Midbrain (tissue), 1 donor: ENCODE measurements around the gene LMNTD2.

Experiments used
- DNase-seq: peaks from one replicate; lab custom pipeline; 2025; lab: John Stamatoyannopoulos, UW

The LMNTD2 gene

DNA sequence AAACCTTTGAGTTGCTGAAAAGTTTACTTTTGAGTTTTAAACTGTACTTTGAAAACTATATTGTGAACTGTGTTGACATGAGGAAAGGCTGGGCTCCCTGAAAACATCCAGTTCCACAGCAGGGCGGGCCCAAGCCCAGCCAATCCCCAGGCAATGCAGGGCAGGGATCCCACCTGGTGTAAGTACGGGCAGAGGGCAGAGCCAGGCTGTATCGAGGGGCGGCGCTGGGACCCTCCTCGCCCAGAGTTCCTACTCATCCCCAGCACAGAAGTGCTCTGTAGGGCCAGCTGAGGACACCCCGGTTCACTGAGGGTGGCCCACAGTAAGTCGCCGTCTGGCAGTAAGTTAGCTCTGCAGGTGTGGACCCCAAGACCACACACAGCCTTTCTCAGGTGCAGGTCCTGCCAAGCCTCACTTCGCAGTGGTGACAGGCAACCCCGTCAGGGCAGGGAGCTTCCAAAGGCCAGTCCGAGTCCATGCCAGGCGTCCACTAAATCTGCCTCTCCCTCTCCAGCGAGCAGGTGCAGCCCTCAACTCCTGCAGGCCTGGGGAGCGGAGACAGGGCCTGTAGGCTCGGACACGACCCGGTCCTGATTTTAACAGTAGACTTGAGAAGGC lies 6.6 kb upstream of the LMNTD2 start:
- DNase-seq = no peak

DNA sequence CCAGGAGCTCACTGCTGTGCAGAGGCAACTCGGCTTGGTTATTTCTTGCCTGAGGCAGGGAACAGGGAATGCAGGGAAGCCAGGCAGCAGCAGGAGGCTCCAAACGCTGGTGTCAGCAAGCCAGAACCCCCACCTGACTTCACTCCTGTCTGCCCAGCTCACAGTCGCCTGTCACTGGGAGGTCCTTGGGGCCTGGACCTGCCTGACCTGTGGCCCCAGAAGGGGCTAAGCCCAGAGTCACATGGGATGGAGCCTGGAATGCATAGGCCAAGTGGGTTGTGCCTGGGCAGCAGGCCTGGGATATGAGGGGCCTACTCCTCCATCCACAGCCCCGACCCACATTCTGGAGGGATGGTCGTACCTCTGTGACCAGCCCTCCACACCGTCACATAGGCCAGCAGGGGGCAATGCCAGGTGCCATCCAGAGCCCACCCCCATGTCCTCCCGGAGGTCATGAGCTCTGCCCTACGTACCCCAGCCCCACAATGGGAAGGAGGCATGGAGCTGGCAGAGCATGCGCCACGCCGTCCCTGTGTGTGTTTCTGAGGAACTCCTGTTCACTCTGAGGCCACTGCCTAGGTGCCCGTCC lies 5.5 kb upstream of the LMNTD2 start:
- no peak for DNase-seq

DNA sequence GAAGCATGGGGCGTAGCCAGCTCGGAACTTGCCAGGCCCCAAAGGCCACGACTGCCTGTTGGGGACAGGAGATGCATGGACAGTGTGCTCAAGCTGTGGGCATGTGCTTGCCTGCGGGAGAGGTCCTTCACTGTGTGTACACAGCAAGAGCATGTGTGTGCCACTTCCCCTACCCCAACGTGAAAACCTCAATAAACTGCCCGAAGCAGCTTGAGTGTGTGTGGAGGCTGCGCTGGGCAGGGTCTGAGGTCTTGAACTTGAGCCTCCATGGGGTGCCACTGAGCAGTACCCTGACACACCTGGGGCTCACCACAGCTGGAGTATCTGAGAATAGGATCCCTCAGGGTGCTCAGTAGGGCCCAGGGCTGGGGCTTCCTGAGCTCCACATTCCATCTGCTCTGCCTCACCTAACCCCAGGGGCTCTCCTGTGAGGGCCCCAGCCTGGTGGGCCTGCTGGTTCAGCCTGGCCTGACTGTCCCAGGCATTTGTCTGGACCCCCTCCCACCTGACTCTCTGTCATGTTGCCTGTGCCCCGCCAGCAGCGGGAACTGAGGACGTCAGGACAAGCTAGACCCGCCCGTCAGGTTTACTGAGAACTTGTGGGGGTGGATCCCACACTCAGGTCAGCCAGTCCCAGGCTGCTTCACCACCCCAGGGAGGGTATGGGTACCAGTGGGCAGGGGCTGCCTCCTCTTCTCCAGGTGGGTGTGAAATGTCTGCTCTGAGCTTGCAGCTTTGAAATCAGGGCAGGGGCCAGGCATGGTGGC lies 3.5 kb upstream of the LMNTD2 start:
- no peak for DNase-seq

DNA sequence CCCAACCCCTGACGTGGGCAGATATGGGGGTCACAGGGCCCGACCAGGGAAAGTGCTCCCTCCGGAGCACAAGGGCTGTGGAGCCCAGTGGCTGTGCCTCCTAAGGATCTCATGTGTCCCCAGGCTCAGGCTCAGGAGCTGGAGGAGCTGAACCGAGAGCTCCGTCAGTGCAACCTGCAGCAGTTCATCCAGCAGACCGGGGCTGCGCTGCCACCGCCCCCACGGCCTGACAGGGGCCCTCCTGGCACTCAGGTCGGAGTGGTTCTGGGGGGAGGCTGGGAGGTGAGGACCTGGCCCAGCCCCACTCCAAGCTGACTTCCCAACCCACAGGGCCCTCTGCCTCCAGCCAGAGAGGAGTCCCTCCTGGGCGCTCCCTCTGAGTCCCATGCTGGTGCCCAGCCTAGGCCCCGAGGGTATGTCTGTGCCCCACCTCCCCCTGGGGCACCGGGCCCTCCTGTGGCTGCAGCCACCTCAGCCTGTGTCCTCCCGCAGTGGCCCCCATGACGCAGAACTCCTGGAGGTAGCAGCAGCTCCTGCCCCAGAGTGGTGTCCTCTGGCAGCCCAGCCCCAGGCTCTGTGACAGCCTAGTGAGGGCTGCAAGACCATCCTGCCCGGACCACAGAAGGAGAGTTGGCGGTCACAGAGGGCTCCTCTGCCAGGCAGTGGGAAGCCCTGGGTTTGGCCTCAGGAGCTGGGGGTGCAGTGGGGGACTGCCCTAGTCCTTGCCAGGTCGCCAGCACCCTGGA lies 2.7 kb upstream of the LMNTD2 start:
- no peak for DNase-seq

DNA sequence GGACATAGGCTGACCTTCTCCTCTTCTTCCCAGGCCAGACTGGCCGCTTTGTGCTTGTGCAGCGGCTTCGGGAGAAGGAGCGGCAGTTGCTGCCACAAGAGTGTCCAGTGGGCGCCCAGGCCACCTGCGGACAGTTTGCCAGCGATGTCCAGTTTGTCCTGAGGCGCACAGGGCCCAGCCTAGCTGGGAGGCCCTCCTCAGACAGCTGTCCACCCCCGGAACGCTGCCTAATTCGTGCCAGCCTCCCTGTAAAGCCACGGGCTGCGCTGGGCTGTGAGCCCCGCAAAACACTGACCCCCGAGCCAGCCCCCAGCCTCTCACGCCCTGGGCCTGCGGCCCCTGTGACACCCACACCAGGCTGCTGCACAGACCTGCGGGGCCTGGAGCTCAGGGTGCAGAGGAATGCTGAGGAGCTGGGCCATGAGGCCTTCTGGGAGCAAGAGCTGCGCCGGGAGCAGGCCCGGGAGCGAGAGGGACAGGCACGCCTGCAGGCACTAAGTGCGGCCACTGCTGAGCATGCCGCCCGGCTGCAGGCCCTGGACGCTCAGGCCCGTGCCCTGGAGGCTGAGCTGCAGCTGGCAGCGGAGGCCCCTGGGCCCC lies 1.6 kb upstream of the LMNTD2 start:
- no peak for DNase-seq

DNA sequence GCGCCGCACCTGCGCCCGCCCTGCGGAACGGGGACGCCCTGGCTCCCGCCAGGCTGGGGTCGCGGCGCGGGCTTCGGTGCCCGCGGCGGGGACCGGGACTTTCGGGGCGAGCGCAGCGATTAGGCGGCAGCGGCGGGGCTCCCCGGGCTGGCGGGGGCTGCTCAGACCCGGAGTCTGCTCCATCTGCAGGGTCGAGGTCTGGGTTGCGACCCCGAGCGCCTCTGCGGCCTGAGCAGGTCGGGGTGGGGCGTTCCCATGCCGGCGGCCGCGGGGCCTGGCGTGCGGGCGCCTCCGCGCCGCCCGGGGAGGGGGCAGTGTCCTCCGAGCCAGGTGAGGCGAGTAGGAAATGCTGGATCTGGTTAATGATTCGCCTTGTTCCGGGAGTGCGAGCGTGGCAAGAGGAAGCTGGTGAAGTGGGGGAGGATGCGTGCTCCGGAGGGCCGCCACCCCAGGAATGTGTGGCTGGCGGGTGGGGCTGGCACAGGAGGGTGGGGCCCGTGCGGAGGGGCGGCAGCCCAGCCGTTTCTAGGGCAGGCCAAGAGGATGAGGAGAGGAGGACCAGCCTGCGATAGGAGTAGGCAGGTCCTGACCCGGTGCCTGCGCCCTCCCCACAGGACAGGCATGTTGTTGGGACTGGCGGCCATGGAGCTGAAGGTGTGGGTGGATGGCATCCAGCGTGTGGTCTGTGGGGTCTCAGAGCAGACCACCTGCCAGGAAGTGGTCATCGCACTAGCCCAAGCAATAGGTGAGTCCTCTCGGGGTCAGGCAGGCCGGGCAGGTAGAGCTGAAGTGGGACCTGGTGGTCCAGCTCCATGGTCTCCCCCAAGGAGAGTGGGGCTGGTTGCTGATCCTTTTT lies 838 bp upstream of the LMNTD2 start:
- DNase-seq = no peak

DNA sequence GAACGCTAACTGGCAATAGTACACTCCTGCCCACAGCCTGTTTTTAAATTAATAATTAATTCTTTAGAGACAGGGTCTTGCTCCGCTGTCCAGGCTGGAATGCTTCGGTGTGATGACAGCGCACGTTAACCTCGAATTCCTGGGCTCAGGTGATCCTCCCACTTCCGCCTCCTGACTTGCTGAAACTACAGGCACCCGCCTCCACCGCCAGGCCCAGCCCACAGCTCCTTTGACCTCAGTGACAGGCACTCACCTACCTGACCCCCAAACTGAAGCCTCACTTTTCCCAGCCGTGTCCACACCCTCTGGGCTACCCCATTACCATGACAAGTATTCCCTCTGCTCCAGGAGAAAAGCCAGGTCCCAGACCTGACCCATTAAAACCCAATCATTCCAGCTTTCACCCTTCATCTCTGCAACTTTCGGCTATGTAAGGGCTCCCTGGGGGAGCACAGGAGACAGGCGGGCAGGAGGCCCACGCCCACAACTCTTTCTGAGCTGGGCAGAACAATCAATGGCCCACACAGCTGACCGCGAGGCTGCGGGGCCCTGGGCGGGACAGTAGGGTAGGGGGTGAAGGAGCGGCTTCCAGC lies 730 bp downstream of the LMNTD2 start:
- DNase-seq = no peak

DNA sequence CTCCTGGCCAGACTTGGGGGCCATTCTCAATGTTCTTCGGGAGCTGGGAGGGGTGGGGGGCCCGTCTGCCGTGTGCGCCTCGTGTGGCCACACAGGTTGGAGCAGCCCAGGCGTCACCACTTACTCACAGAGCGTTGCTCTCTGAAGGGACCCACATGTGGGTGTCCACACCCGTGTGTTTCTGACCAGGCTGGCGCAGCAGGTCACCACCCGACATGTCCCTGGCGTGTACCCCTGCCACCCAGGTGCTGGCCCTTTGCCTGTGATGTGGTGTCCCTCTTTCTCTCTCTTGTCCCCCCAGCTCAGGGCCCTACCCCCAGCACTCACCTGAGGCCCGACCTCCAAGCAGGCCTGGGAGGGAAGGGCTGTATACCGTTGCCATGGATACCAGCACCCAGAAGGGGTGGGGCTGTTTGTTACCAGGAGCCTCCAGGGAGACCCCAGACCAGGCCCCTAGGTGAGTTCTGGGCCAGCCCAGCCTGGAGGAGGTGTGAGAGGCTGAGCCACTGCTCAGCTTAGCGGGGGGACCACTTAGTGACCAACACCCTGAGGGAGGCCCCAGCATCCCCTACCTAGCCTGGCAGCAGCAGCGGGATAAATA lies 1.4 kb downstream of the LMNTD2 start:
- DNase-seq = no peak

DNA sequence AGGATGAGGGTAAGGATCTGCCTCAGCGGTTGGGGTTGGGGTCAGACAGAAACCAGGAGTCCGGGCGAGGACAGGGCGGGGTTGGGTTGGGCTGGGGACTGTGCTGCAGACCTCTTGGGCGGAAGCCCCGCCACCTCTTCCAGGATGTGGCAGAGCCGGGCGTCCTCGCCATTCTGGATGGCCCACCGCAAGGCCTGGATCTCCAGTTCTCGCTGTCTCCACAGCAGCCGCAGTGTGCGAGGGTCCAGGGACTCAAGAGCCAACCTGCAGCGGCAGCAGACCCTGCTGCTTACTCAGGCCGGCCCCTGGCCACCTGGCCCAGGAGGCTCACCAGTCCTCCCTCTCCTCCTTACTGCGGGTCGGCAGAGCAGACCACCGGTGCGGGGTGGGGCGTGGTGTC lies 2.0 kb downstream of the LMNTD2 start:
- DNase-seq = no peak

DNA sequence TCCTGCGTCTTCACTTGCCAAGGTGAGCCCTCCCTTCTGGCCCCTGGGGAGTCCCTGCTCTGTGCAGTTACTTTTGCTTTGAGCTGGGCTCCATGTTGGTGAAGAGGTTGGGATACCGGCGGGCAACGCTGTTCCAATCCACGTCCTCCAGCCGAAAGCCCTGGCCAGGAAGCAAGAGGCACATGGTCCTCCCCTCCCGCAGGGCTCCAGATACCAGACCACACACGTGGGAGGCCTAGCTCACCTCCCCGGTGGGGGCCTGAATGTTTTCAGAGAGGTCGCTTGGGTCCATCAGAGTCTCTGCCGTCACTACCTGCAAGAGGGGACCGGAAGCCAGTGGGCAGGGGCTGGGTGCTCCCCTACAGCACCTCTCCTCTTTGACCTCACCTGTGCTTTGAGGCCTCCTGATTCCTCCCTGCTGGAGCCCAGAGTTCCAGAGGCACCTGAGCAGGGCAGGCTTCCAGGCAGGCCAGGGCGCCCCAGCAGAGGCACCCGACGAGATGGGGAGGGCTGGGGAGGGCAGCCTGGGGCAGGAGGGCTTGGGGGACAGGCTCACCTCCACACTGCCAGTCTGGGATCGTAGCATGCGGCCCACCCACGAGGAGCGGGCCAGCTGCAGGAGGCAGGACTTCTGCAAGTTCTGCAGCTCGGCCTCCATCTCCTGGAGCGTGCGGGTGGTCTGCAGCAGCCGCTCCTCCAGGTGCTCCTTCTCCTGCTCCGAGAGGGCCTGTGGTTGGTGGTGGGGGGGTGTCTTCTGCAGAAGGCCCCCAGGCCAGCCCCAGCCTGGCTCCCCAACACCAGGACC lies 3.0 kb downstream of the LMNTD2 start:
- no peak for DNase-seq

DNA sequence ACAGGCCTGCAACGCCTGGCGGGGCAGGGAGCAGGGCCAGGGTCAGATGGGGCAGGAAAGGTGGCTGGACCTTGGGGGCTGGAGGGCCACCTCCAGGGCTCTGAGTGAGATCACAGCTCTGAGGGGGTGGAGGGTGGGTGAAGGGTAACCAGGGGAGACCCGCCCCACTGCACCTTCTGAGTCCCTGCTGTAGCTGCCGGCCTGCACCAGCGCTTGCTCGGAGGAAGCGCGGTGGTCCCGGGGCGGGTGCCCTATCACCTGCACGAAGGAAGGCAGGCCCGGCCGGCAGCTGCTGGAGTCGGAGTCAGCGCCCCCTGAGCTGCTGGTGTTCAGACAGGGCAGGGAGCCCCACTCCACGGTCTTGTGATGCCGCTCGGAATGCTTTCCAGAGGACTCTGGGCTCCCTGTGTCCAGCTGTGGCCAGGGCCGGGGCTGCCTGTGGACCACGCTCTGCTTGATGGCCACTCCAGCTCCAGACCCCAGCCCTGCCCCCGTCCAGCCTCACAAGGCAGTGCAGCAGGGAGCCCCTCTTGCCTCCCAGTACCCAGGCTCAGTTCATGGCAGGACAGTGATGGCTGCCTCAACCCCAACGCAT lies 3.8 kb downstream of the LMNTD2 start:
- DNase-seq = no peak

DNA sequence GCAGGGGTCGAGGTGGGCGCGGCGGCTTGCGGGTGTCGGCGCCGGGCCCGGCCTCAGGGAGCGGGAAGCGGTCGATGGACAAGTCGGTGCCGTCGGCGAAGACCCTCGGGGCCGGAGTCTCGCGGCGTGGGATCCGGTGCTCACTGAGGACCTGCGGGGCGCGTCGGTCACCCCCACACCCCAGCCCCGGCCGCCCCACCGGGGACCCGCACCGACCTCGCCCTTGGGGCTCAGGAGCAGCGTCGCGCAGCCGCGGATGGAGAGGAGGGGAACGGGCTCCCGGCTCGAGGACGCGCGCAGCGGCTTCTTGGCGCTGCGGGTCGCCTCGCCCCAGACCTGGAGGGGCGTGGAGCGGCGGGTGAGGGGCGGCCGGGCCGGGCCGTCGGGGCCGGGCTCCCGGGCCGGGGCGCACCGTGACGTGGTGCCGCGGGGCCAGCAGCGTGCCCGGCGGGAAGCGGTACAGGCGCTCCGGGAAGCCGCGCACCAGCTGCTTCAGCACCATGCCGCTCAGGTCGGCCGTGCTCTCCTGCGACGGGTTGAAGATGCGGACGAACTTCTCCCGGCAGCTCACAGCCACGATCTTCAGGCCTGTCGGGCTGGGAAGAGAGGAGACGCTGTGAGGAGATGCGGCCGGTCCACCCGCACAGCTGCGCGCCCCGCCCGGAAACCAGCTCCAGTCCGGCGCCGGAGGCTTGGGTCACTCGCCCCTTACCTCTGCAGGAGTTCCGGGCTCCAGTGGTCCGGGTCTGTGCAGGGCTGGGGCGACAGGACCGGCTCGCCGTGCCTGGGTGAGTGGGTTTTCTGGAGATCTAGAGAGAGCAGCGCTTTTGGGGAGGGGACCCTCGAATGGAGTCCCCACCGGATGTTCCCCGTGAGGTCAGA lies 4.5 kb downstream of the LMNTD2 start:
- no peak for DNase-seq

DNA sequence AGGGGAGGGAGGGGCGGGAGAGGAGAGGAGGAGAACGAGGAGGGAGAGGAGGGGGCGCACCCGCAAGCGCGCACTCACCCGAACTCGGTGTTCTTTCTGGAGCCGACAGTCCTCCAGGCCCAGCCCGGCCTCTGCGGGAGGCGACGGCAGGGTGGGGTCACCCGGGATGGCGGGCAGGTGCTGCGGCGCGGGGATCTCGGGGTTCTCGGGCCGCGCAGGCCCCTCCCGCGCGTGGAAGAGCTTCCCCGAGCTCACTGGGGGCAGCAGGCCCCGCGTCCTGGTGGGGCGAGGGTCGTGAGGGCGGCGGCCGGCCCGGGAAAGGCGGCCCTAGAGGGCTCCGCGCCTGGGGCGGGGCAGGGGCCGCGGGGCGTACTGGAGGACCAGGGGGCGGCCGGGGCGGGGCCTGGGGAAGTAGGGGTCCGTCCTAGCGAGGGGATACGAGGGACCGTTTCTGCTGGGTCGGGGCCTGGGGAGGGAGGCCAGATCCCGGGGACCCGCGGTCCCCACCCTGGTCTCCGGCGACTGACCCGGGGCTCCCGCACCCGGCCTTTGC lies 5.2 kb downstream of the LMNTD2 start:
- no peak for DNase-seq

DNA sequence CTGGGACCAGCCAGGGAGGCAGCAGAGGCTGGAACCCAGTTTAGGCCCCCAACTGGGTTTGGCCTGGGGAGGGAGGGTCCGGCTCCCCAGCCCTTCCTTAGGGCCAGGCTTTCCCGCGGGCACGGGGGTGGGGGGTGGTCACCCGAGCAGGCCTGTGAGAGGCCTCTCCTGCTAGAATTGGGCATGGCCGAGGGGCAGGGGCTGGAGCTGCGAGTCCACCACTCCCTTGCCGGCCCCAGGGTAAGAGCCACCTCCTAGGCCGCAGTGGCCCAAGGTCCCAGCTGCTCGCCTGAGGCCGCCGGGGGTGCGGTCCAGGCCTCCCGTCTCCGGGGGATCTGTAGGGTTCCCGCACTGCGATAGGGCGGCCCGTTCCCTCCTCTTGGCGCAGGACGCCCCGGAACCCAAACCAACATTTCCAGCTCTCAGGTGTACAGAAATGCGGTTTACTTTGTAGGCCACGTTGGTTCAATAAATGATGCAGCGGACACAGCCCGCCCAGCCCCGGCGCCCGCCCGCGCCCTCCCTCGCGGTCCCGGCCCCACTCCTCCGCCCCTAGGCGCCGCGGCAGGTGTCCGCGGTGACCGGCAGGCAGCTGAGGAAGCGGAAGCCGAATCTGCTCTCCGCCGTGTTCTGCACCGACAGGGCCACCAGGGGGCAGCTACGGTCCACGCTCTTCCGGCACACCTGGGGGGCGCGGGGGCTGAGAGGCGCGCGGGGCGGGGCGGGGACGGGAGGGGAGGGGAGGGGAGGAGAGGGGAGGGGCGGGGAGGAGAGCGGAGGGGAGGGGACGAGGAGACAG lies 5.9 kb downstream of the LMNTD2 start:
- no peak for DNase-seq

DNA sequence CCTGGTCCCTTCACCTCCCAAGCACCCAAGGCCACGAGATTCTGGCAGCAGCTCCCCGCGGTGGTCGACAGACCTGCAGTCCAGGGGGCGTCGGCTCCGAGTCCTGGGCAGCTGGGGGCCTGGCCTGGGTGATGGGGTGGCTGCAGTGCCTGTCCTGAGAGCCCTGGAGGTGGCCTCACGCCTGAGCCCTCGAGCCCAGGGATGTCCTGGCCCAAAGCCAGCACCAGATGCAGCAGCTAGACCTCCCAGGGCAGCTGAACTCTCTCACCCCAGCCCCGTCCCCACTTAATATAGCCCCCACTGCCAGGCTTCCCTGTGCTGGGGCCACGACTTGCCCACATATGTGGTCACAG lies 6.6 kb downstream of the LMNTD2 start:
- no peak for DNase-seq

DNA sequence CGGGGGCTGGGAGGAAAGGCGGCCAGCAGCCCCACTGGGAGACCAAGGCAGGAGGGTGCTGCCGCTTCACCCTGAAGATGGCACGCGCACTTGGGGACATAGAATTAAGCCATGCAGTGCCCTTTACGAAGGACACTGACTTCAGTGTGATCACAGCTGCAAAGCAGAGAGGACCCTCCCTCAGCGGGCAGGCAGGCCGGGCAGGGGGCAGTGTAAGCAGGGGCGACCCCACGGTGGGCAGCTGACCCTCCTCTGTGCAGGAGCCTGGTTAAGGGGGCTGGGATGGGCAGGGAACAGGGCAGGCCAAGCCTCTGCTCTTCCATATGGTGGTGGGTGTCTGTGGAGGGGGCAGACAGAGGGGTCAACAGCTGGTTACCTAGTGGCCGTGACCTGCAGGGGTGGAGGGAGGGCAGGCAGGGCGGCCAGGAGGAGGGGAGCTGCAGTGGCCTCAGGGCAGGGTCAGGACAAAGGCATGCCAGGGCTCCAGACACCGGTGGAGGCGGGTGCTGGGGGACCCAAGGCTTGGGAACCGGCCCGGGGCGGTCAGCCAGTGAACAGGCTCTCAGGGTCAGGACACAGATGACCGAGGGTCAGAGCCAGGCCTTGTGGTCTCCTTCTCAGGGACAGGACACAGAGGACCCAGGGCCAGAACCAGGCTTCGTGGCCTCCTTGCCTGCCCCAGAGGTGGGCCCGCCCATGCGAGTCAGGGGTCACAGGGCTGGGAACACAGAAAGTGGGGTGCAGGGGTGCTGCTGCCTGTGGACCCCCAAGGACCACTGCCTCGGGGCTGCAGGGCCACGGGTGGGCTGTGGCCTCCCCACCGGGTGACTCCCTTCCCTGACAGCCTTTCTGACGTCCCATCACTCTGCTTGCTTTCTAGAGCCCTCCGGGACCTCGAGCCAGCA lies 7.2 kb downstream of the LMNTD2 start:
- DNase-seq = no peak
